Non-pigmented ciliary epithelial cell (primary cell): ENCODE results near the gene LENG8.
"Not testable (repeated sequence)": the region's sequence is repeated elsewhere in the genome, so short reads cannot be mapped to it uniquely, and the experiment has no call there.

ENCODE experiments used
- DNase-seq: peaks from one replicate; pipeline ENCODE4 v3.0.0-alpha.2; 2010; ENCODE audit warnings: low read depth

Gene LENG8

DNA sequence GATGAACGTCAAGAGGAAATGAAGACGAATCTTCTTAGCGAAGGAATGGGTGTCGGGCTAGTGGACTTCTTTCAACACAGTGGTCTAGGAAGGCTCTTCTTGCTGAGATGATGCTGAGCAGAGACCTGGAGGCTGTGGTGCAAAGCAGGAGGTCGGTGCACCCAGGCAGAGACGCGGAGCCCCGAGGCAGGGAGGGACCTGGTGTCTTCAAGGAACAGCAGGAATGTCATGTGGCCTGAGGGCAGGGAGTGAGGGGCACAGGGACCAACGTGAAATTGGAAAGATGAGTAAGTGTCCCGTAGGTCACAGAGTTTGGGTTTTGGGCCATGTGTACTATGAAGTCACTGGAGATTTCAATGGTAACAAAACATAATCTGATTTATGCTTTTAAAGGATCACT is 35.5 kb downstream of the LENG8 start:
- no peak for DNase-seq

DNA sequence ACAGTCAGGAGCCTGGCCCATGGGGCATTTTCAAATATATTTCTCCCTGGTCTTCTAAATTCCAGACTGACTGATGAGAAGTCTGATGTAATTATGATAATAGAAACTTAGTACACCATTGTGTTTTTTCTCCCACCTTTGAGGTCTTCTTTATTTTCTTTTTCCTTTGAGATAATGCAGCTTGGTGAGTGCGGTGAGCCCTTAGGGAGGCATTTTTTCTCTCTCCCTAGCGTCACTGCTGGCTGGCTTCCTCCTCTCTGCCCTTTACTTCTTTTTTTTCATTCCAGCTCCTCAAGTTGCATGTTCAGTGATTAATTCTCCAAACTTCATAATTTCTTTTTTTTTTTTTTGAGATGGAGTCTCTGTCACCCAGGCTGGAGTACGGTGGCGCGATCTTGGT is 36.9 kb downstream of the LENG8 start:
- no peak for DNase-seq

DNA sequence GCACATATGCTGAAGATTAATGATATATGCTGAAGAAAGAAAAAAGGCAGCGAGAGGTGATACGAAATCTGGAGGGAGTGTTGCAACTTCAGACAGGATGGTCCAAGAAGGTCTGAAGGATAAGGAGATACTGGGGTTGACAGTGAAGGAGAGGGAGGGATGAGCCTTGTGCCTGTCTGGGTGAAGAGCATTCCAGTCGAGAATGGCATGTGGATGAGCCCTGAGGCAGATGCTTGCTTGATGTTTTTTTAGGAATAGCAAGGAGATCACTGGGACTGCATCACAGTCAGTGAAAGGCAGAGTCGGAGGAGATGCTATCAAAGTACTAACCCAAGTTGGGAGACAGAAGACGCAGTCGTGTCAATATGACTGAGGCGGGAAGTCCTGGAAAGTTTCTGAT is 40.3 kb downstream of the LENG8 start:
- no peak for DNase-seq

DNA sequence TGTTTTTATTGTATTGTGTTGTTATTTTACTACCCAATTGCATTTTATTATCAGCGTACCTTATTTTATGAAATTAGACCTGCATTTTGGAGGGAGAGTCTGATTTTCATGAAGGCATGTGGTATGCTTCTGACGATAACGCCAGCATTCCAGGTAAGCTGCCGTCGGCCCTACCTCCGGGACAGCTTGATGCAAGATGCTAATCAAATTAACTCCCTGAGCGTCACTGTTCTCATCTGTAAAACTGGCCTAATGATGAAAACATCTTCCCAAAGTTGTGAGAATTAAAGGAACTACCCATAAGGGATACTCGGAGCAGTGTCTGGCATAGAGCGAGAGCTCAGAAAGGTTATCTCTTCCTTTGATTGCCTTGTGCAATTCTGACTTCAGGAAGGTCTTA is 40.8 kb downstream of the LENG8 start:
- no peak for DNase-seq

DNA sequence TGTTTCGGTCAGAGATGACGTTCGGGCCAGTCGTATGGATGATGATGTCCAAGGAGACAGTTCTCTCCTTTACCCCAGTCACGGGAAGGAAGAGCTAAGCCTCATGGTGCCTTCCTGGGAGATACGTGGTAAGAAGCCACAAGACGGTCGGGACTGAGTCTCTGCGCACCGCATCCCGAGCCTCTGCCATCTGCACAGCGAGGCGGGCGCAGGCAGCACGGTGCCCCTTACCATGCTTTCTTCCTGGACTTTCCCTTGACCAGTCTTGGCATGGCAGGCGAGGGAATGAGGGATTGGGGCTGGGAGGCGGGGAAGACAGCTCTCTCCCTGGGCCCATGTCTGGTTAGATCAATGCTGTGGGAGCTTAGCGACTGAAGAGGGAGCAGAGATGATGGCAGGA is 43.6 kb downstream of the LENG8 start:
- no peak for DNase-seq

DNA sequence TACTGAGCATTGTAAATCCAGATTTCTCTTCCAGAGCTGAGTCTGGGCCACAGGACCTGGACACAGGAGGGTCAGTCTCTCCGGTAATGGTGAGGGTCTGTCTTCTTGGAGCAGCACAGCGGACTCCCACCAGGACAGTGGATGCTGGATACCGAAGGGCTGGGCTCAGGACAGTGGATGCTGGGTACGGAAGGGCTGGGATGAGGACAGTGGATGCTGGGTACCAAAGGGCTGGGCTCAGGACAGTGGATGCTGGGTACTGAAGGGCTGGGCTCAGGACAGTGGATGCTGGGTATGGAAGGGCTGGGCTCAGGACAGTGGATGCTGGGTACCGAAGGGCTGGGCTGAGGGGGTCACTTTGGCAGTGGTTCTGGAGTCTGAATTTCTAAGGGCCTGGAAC is 44.1 kb downstream of the LENG8 start:
- not testable (repeated sequence) for DNase-seq

DNA sequence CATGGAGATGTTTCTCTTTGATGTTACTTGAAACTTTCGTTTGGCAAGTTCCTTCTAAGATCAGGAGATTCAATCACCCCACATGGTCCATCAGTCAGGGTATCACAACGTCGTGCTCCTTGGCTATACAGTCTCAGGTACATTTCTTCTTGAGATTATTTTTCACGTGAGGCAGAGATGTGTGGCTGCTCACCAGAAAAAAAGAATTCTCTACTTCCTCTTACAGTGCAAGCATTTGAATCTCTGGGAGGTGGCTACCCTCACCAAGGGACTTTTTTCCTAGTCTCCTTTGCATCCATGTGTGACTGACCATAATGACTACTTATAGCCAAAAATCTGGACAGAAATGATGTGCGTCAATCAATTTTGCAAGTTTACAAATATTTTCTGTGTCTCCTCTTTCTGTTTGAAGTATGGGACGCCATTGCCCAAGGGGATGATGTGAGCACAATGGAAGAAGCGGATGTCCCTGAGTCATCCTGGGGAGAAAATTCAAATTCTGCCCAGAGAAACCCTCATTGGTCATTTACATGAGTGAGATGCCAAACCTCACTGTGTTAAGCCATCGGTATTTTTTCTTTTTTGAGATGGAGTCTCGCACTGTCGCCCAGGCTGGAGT is 45.1 kb downstream of the LENG8 start:
- no peak for DNase-seq

DNA sequence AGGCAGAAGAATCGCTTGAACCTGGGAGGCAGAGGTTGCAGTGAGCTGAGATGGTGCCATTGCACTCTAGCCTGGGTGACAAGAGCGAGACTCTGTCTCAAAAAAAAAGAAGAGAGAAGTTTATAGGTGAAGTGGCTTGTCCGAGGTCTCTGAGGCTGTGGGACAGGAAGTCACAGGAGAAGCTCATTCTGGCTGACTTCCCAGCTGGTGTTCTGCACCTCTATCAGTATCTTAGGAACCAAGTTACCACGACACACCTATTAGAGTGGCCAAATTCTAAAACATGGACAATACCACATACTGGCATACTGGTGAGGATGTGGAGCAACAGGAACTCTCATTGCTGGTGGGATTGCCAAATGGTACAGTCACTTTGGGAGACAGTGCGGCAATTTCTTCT is 46.3 kb downstream of the LENG8 start:
- not testable (repeated sequence) for DNase-seq

DNA sequence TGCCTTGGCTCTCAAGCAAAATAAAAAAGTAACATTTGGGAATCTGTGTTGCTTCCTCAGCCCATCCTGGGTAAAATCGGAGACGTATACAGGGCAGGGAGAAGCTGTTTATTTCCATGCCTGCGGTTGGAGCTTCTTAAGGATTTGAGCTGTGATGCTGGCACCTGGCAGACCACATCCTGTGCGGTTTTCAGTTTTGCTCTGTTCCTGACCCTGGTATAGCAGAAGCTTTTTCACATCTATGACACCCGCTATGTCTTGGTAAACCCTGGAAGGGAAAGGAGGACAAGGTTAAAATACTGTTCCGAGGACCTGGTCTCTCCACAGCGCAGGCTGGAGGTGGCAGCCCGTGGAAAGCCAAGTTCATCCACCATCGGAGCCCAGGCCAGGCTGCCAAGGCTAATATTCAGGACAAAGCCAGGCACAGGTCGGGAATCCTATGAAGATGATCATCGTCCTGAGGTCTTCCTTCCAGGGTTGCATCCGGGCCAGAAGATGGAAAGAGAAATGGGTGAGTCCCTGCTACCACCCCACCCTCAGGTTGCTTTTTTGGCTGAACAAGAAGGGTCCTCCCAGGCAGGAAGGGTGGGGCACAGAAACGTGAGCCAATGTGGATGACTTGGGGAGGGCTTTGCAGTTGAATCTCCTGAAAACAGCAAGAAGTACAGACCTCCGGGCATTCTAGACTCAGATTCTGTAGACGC is 48.9 kb downstream of the LENG8 start:
- DNase-seq = not testable (repeated sequence)

DNA sequence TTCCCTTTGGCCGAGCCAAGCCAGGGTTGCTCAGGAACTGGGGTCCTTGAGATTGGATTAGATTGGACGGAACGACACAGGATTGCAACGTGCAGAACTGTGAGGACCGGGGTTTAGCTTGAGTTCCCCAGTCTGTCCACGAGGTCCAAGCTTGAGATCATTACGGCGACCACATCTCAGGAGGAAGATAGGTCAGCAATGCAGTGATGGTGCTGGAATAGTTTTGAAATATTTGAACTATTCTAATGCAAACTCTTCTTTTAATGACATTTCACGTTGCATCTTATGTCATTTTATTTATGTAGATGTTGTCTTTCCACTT is 49.4 kb downstream of the LENG8 start:
- DNase-seq = not testable (repeated sequence)

DNA sequence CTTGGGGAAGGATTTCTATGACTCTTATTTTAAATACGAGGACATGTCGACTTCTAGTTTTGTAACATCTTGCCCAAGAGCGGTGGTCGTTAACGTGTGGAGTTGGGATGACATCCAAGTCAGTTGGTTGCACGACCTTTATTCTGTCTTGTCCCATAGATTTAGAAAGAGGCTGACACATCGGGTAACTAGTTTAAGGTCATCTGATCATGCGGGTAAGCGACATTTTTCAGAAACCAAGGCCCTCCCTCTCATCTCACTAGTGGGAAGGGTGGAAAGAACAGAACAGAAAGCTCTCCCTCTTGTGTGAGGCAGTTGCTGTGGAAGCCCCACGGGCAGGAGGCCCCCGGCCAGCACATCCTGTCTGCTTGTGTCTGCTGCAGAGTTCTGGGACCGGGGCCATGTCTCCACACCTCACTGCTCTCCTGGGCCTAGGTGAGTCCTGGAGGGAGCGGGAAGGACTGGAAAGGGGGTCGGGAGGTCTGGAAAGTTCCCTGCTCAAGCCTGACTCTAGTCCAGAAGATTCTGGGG is 53.6 kb downstream of the LENG8 start, which contains the start of gene LAIR2:
LAIR2 (plus strand) TSS at position 314 of the 531 bp plus-strand sequence; CDS start at position 402, 88 bp downstream.
- no peak for DNase-seq

DNA sequence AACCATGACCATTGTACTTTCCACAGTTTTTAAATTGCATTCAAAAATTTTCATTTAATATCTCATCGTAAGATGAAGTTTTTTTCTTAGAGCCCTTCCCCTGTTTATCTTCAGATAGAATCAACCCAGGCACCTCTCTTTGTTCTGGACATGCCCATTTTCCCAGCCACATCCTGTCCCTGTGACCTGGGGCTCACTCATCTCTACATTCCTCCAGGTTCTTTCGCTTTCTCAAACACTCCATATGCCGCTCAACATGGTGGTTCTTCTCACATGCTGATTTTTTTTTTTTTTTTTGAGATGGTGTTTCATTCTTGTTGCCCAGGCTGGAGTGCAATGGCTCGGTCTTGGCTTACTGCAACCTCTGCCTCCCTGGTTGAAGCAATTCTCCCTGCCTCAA is 56.5 kb downstream of the LENG8 start:
- DNase-seq = not testable (repeated sequence)

DNA sequence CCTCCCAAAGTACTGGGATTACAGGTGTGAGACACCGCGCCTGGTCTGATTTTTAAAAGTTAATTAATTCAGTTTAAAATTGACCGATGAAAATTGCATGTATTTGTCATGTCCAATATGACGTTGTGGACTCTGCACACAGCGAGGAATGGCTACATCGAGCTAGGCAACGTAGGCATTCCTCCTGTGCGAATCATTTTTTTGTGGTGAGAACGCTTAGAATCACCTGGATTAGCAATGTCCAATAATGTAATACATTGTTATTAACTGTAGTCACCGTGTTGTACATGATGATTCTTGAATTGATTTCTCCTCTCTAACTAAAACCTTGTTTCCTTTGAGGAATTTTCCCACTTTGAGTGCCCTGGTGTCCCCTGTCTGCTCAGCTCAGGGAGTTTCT is 57.1 kb downstream of the LENG8 start:
- DNase-seq = no peak

DNA sequence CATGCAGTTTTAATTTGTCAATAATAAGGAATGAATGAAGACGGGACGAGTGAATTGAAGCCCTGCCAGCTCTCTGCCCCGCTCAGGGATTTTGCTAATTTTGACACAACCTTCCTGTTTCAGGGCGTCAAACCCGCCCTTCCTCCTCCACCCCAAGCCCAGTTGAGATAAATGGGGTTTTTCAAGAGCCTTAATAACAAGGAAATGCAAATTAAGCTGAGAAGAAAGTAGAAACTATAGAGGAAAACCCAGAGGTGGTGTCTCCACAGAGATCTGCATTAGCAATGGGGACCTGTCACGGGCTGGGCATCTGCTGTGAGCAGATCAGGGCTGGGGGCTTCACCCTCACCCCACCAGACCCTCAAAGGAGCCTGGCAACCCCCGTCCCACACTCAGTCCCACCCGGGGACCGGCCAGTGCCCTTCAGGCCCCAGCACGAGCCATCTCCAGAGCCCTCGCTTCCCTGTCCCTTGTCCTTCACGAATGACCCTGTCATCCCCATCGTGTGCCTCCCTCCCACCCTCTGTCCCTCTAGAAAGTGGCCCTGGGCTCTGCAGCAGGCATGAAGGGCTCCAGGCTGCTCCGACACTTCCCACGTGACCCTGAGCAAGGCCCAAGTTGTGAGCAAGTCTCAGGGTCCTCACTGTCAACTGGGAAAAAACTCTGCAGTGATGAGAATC is 58.2 kb downstream of the LENG8 start:
- not testable (repeated sequence) for DNase-seq

DNA sequence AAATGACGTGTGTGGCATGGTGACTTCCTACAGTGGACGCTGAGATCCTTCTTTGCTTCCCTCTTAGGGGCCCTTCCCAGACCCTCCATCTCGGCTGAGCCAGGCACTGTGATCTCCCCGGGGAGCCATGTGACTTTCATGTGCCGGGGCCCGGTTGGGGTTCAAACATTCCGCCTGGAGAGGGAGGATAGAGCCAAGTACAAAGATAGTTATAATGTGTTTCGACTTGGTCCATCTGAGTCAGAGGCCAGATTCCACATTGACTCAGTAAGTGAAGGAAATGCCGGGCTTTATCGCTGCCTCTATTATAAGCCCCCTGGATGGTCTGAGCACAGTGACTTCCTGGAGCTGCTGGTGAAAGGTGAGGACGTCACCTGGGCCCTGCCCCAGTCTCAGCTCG is 58.8 kb downstream of the LENG8 start:
- DNase-seq = no peak

DNA sequence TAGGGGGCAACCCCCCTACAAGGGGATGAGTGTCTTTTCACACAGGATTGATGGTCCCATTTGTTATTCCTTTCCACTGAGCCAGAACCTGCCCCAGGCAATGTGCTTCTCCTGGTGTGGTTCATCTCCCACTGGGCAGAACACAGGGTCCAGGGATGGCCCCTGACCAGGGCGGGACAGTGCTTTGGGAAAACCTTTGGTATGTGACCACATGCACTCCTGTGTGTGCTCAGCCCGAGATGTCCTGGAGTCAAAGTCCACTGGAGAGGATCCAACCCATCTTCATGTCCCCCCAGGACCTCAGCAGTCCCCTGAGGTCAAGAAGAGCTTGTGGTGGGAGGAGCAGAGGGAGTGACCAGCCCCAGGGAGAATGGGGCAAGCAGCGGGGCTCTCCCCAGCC is 59.5 kb downstream of the LENG8 start:
- DNase-seq = not testable (repeated sequence)

DNA sequence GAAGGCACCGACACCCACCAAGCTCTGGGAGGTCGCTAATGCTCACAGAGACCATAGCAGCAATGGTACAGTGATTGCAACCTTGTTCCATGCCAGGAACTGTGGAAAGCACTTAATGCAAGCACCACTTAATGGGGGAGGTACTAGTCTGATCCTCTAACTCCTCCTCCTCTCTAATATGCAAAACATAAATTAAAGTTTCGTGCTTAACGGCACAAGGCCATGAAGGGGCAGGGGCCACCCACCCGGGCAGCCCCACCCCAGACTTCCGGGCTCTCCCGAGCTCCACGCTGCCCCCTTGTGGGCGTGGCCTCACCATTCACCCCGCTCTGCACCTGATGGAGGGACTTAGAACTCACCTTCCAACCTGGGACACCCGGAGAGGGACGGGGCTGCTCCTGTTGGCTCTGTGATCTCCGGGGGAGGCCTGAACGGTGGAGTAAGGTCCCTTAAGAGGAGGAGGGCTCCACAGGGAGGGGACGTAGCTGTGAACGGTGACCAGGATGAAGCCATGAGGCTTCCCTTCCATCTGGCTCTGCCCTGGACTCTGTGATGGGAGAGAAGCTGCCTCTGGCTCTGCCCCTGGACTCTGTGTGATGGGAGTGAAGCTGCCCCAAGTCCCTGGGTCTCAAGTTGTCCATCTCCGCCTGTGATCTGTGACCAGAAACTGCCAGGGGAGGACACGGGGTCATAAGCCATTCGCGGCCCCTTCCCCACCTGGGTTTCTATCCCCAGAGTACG is 60.4 kb downstream of the LENG8 start:
- not testable (repeated sequence) for DNase-seq
